Activated naive CD4-positive, alpha-beta T cell (primary cell): ENCODE results near the gene AKR7A2.
"Not testable (repeated sequence)": the region's sequence is repeated elsewhere in the genome, so short reads cannot be mapped to it uniquely, and the experiment has no call there.

ENCODE experiments used
- DNase-seq, 4 experiments: peaks; one replicate each; lab custom pipeline; 2025; lab: John Stamatoyannopoulos, UW

The AKR7A2 gene

GRCh38 chr1:19306941-19307340 lies 5.0 kb downstream of the AKR7A2 start:
- no peak for DNase-seq

DNA sequence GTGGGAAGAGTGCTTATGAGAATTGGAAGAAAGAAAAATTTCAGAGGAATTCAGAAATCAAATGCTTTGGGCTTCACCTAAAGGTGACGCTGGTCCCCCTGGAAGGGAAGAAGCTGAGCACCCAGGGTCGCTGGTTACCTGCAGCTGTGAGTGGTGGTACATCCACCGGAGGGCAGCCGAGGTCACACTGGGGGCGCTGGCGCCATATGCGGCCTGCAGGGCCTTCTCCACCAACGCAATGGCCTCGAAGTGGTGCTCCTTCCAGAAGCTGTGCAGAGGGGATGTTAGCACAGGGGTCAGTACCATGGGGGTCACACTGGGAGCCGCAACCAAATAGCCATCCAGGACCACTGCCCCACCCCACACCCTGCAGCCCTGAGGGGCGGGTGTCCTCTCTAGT lies 6.1 kb downstream of the AKR7A2 start:
- no peak for DNase-seq

- not testable (repeated sequence) for DNase-seq
These were observed 7.9 kb downstream of the AKR7A2 start for GRCh38 chr1:19304081-19304480.

GRCh38 chr1:19300211-19300610 lies 11.7 kb downstream of the AKR7A2 start:
- no peak for DNase-seq

DNA sequence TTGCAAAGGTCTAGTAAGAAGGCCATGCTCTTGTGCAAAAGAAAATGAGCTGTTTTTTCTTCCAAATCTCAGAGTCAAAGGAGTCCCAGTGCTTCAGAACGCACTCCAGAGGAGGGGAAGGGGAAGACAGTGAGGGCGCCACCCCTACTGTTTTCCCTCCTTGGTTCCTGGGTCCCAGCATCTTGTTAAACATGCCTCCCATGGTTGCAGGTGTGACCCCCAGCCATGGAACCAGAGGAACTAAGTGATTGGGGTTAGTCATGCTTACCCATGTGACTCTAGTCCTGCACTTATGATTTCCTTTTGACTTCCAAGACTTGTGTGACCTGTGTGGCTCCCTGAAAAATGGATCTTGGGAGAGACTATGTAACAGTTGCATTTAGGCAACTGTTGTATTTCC lies 17.3 kb downstream of the AKR7A2 start:
- DNase-seq = no peak

DNA sequence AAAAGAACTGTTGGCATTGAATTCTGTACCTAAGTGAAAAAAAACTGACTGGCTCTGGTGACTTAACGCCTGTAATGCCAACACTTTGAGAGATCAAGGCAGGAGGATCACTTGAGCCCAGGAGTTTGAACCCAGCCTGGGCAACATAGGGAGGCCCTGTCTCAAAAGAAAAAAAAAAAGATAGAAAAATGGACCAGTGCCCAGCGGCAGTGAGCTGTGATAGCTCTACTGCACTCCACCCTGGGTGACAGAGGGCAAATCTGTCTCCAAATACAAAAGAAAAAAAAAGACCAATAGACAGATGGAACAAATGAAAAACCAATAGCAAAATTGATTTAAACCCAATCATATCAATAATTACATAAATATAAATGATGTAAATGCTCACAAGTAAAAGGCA lies 22.7 kb downstream of the AKR7A2 start:
- DNase-seq = no peak

DNA sequence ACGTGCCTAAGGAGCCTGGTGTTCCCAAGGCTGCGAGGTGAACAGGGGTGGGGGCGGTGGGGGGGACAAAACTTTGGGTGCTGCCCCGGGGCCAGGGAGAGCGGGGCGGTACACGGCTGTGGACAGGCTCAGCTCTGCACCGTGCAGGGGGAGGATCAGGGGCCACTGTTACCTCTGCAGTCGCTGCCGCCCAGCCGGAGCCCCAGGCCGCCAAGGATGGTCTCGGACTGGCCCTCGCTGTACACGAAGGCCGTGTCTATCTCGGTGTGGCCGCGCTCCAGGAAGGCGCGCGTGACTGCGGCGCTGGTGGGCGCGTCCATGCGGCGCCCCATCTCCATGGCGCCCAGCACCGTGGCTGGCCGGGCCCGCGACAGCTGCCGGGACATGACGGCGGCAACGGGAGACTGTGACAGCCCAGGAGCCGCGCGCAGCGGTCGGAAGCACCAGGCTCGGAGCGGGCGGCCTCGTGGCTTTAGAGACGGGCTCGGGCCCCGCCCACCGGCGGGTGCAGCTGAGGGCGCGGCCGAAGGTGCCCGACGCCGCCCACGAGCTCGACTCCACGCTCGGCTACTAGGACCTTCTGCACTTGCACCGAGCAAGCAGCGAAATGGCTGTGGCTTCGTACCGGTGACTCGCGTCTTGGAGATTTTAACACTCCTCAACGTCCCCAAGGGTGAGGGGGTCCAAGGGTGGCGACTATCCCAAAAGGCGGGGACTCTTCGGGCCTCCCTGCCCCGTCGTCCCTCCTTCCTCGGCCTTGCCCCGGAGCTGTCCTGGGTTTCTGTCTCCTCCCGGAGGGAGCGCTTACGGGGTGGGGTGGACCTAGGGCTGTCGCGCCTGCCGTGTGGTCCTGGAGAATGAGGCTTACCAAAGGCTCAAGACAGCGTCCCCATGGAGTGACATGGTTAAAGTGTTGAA lies 23.4 kb downstream of the AKR7A2 start, which contains the start of gene AKR7A3:
TSS of gene AKR7A3 (minus strand) at position 447 of the 918 bp plus-strand sequence. CDS start at position 386, 61 bp downstream.
- DNase-seq = peak in 2 of 4 experiments; percentile 24 to 29

- DNase-seq = no peak
These were observed 24.3 kb downstream of the AKR7A2 start for GRCh38 chr1:19287436-19288185.

- not testable (repeated sequence) for DNase-seq
These were observed 26.1 kb downstream of the AKR7A2 start for GRCh38 chr1:19285807-19286206.

GRCh38 chr1:19285366-19285765 lies 26.6 kb downstream of the AKR7A2 start:
- DNase-seq = not testable (repeated sequence)

GRCh38 chr1:19284881-19285280 lies 27.1 kb downstream of the AKR7A2 start:
- DNase-seq = no peak

GRCh38 chr1:19283891-19284290 lies 28.1 kb downstream of the AKR7A2 start:
- no peak for DNase-seq

DNA sequence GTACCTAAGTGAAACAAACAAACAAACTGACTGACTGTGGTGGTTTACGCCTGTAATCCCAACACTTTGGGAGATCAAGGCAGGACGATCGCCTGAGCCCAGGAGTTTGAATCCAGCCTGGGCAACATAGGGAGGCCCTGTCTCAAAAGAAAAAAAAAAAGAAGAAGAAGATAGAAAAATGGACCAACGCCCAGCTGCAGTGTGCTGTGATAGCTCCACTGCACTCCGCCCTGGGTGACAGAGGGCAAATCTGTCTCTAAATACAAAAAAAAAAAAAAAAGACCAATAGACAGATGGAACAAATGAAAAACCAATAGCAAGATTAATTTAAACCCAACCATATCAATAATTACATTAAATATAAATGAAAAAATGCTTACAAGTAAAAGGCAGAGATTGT lies 37.3 kb downstream of the AKR7A2 start:
- no peak for DNase-seq

DNA sequence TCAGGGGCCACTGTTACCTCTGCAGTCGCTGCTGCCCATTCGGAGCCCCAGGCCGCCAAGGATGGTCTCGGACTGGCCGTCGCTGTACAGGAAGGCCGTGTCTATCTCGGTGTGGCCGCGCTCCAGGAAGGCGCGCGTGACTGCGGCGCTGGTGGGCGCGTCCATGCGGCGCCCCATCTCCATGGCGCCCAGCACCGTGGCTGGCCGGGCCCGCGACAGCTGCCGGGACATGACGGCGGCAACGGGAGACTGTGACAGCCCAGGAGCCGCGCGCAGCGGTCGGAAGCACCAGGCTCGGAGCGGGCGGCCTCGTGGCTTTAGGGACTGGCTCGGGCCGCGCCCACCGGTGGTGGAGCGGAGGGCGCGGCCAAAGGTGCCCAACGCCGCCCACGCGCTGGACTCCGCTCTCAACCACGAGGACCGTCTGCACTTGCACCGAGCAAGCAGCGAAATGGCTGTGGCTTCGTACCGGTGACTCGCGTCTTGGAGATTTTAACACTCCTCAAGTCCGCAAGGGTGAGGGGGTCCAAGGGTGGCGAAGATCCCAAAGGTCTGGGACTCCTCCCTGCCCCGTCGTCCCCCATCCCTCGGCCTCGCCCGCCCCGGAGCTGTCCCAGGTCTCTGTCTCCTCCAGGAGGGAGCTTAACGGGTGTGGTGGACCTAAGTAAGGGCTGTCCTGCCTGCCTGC lies 38.0 kb downstream of the AKR7A2 start:
- not testable (repeated sequence) for DNase-seq

- no peak for DNase-seq
These were observed 38.7 kb downstream of the AKR7A2 start for GRCh38 chr1:19273106-19273843.

- DNase-seq = no peak
These were observed 39.9 kb downstream of the AKR7A2 start for GRCh38 chr1:19272064-19272463.

DNA sequence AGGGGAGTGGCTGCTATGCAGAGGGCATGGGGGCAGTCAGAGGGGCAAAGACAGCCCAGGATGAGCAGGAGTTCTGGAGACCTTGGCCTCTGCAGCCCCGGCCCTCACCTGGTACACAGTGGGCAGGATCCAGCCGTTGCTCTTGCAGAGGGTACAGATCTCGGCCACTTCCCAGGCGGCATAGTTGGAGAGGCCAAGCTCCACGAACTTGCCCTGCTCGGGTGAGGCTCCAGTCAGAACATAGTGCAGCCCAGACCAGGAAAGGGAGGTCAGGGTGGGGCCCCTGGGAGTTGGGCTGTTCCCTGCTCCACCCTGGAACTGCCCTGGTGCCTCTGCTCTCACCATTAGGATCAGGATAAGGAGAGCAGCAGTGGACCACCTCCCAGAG lies 41.6 kb downstream of the AKR7A2 start:
- not testable (repeated sequence) for DNase-seq

GRCh38 chr1:19269427-19270342 lies 42.3 kb downstream of the AKR7A2 start:
- DNase-seq = not testable (repeated sequence)

GRCh38 chr1:19268445-19268844 lies 43.5 kb downstream of the AKR7A2 start:
- DNase-seq = no peak

DNA sequence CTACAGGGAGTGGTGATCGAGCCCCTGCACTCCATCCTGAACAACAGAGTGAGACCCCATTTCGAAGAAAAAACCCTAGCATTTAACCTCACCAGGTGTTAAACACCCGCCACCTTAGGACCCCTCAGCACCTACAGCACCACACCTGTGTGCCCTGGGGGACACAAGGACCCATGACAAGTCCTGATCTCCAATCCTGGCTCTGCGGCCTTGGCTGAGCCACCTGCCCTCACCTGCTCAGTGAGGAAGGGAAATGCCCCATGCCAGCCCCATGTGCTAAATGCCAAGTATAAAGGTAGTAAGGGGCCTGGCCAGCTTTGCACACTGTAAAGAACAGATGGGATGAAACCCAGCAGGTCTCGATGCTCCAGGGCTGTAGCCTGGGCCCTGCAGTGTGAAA lies 49.2 kb downstream of the AKR7A2 start:
- no peak for DNase-seq

- no peak for DNase-seq
These were observed 49.9 kb downstream of the AKR7A2 start for GRCh38 chr1:19262047-19262446.
